NB4 (cell line): ENCODE results near the gene PLCB3.

Source experiments
- DNase-seq: peaks from one replicate; pipeline ENCODE4 v3.0.0; 2010; ENCODE audit warnings: low read depth
- H3K4me3 ChIP-seq: one replicate; pipeline ENCODE4 v1.5.1; 2011; ENCODE audit warnings: mild to moderate bottlenecking, low read depth, low read length, moderate library complexity
- CTCF ChIP-seq: IDR thresholded peaks from one replicate; pipeline ENCODE4 v1.5.1; 2012; ENCODE audit warnings: low read depth, low read length
- MAX ChIP-seq: IDR thresholded peaks from 2 replicates; pipeline ENCODE4 v1.6.1; 2011; ENCODE audit warnings: low read depth, low read length
- MYC ChIP-seq: IDR thresholded peaks from 2 replicates; pipeline ENCODE4 v1.6.1; 2011; ENCODE audit warnings: low read depth, low read length
- POLR2A ChIP-seq: IDR thresholded peaks from 2 replicates; pipeline ENCODE4 v1.6.1; 2011; ENCODE audit warnings: mild to moderate bottlenecking; ENCODE audit not compliant: insufficient read length; ENCODE audit errors: extremely low read depth

The PLCB3 gene

GRCh38 chr11:64246871-64247728 lies 4.2 kb upstream of the PLCB3 start, which contains the start of gene PPP1R14B:
Gene PPP1R14B (minus strand): TSS chr11:64246943. CDS start chr11:64246673, 270 bp downstream.
- TF ChIP-seq MAX (peak; percentile 94), MYC (peak; percentile 83), CTCF (no peak), POLR2A (peak; percentile 50)
- H3K4me3 ChIP-seq, result peak within 1 kb of the TSS; percentile 87
- DNase-seq, result peak; percentile 93

DNA sequence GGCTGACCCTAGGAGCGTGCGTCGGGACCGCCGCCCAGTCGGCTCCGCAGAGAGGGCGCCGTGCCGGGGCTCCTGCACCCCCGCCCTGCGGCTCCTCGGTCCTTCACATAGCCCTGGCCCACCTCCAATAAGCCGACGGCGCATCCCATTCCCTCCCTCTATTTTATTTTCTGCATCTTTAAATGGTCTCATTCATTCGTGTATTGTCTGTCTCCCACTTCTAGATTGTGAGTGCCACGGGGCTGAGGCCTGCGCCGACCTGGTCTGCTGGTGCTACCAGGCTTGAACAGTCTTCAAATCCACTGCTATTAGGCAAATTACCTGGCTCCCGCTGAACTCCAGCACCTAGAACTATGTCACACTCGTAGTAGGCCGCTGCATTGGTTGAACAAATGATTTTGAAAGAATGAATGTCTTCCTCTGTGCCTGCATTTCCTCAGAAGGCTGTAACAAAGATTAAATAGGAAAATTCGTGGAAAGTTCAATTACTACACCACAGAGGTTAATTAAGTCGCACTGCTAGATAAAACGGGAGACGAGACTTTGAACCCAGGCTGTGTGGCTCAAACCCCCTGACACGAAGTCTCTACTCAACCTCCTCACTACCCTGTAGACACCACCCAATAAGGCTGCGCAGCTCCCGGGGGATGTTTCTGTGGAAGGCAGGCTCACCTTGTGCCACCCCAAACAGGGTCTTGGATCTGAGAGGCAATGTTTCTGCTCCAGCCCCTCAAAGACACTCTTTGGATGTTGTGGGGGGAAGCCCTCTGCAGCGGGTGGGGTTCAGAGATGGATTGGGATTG lies 3.4 kb upstream of the PLCB3 start:
- DNase-seq, result no peak
- TF ChIP-seq POLR2A (no peak), MYC (no peak), CTCF (no peak), MAX (no peak)
- H3K4me3 ChIP-seq, result no peak overlapping the region

- H3K4me3 ChIP-seq, result no peak overlapping the region
- no peak for DNase-seq
- no peak for TF ChIP-seq POLR2A
- no peak for TF ChIP-seq MAX
- no peak for TF ChIP-seq CTCF
- TF ChIP-seq MYC, result no peak
Observed at GRCh38 chr11:64248578-64248977, 2.8 kb upstream of the PLCB3 start.

- DNase-seq, result no peak
- no peak for TF ChIP-seq MAX
- TF ChIP-seq CTCF, result no peak
- TF ChIP-seq POLR2A, result no peak
- no peak for TF ChIP-seq MYC
- H3K4me3 ChIP-seq, result no peak overlapping the region
Observed at GRCh38 chr11:64249038-64249437, 2.3 kb upstream of the PLCB3 start.

DNA sequence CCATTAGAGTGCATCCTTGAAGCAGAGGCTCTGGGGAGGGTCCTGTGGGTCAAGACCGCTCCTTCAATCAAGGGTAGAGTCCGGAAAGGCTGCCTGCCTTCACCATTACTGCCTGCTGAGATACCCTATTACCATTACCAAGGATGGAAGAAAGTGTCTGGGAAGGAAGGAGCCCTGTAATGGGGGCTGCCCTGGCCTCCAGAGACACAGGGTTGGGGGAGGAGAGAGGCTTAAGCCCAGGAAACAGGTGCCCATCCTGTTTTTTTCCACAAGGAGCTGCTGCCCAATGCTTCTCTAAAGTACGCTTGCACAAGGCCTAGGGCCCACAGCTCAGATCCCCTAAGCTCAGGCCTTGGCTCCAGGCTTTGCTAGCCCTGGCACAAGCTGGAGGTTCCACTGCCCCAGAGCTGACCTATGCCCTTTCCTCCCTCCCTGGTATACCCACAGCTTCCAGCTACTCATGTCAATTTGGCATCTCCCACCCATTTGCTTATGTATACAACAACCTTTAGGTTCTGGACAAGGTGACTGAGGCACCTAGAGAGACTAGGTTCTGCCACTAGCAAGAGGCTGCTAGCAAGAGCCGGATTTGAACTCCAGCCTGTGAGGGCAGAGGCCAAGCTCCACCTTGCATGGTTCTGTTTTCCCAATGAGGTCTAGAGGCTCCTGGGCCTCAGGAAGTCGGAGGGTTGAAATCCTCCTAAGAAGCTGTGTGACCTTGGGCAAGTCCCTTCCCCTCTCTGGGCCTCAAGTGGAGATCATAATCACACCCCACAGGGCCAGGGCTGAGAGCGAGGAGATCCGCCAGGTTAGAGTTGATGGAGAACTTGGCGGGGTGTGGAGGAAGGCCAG lies 1.5 kb upstream of the PLCB3 start:
- no peak overlapping the region for H3K4me3 ChIP-seq
- TF ChIP-seq POLR2A, result no peak
- no peak for TF ChIP-seq MYC
- no peak for TF ChIP-seq MAX
- no peak for TF ChIP-seq CTCF
- no peak for DNase-seq
